Naive thymus-derived CD4-positive, alpha-beta T cell (primary cell): ENCODE results near the gene SRMS. TPM values are rescaled to one million over a fixed set of nuclear protein-coding genes. Genes with fewer than 3 reads are reported as not detected.

Experiments used
- ATAC-seq: fragments of 150-1000 bp; cut with Tn5 transposase; 2 replicates; pipeline ENCODE4 v1.10.0; 2021; ENCODE audit warnings: mild to moderate bottlenecking, moderate library complexity
- CTCF ChIA-PET: fragments of 350-600 bp; sonication (Branson Sonifier 250); formaldehyde crosslinking; loops from one replicate; lab custom pipeline; 2021; ENCODE audit warnings: antibody characterized with exemption; lab: Charles Lee
- POLR2A ChIA-PET: fragments of 350-600 bp; sonication (Branson Sonifier 250); formaldehyde crosslinking; loops from one replicate; lab custom pipeline; 2021; ENCODE audit warnings: antibody characterized with exemption, inconsistent platforms; lab: Charles Lee
- DNase-seq, 9 donors: peaks; one replicate each; pipeline versions ENCODE4 v3.0.0 to v3.0.0-alpha.2; 2020 to 2022; ENCODE audit warnings: mixed read lengths in 1 of 9
- H3K27ac ChIP-seq: one replicate; pipeline ENCODE4 v1.7.0; 2013; ENCODE audit warnings: mild to moderate bottlenecking, low read depth, low read length, moderate library complexity
- H3K27me3 ChIP-seq, 2 donors: one replicate each; pipeline ENCODE4 v1.7.0; 2013; ENCODE audit warnings: low read length in 2 of 2, mild to moderate bottlenecking in 2 of 2, moderate library complexity in 2 of 2; ENCODE audit not compliant: control insufficient read depth in 2 of 2, insufficient read depth in 2 of 2
- H3K36me3 ChIP-seq, 3 experiments: 1 replicate in 2 of 3; 2 replicates in 1 of 3; pipeline ENCODE4 v1.7.0; 2013; ENCODE audit warnings: low read length in 3 of 3, mild to moderate bottlenecking in 3 of 3, moderate library complexity in 1 of 3; ENCODE audit not compliant: insufficient read depth in 3 of 3, control insufficient read depth in 2 of 3
- H3K4me1 ChIP-seq, 2 donors: one replicate each; pipeline ENCODE4 v1.7.0; 2013; ENCODE audit warnings: low read length in 2 of 2, mild to moderate bottlenecking in 2 of 2, moderate library complexity in 1 of 2; ENCODE audit not compliant: control insufficient read depth in 2 of 2, insufficient read depth in 2 of 2
- H3K4me3 ChIP-seq: 2 replicates; pipeline ENCODE4 v1.7.0; 2013; ENCODE audit warnings: mild to moderate bottlenecking, low read length
- H3K9me3 ChIP-seq, 3 experiments: 1 replicate in 2 of 3; 2 replicates in 1 of 3; pipeline ENCODE4 v1.7.0; 2013; ENCODE audit warnings: low read length in 3 of 3; ENCODE audit not compliant: control insufficient read depth in 2 of 3
- H3K27ac Mint-ChIP-seq, 9 donors: one replicate each; pipeline ENCODE4 v1.8.0; 2020 to 2022; ENCODE audit warnings: mixed read lengths in 9 of 9, mild to moderate bottlenecking in 8 of 9, moderate library complexity in 5 of 9, inconsistent platforms in 2 of 9
- H3K27me3 Mint-ChIP-seq, 5 donors: one replicate each; pipeline ENCODE4 v1.8.0; 2021 to 2022; ENCODE audit warnings: mixed read lengths in 5 of 5, mild to moderate bottlenecking in 1 of 5
- H3K36me3 Mint-ChIP-seq, 5 donors: one replicate each; pipeline ENCODE4 v1.8.0; 2020 to 2022; ENCODE audit warnings: mixed read lengths in 5 of 5, mild to moderate bottlenecking in 3 of 5, inconsistent platforms in 1 of 5
- H3K4me1 Mint-ChIP-seq, 7 donors: one replicate each; pipeline ENCODE4 v1.8.0; 2020 to 2022; ENCODE audit warnings: mixed read lengths in 7 of 7, mild to moderate bottlenecking in 3 of 7, inconsistent platforms in 1 of 7
- H3K4me3 Mint-ChIP-seq, 10 donors: one replicate each; pipeline ENCODE4 v1.8.0; 2020 to 2022; ENCODE audit warnings: mild to moderate bottlenecking in 10 of 10, mixed read lengths in 10 of 10, moderate library complexity in 6 of 10, inconsistent platforms in 2 of 10
- H3K9me3 Mint-ChIP-seq, 11 donors: one replicate each; pipeline ENCODE4 v1.8.0; 2020 to 2022; ENCODE audit warnings: mixed read lengths in 11 of 11, mild to moderate bottlenecking in 4 of 11, inconsistent platforms in 1 of 11, moderate library complexity in 1 of 11
- intact Hi-C, 2 donors: fragments of 100-400 bp; cut with micrococcal nuclease; formaldehyde crosslinking; loops; one replicate each; pipeline ENCODE4 v1.15.1; 2023
- polyA plus RNA-seq, 2 donors: library from polyadenylated mRNA; unstranded; fragments of 300-500 nt; fragmentation: Illumina TruSeq; gene quantifications; one replicate each; pipeline ENCODE4 v1.2.3, GENCODE V29; 2021
- total RNA-seq, 6 experiments: library from RNA in 5 of 6; stranded (reverse) in 5 of 6; gene quantifications; 1 replicate in 5 of 6; 2 replicates in 1 of 6; pipeline ENCODE4 v1.2.3 and lab custom pipeline; 2021 to 2026

Gene SRMS
- total and polyA plus RNA-seq, 7 experiments from 2014 or later, result 0.24 TPM; not detected in 6

GRCh38 chr20:63536997-63537524 is 10.5 kb downstream of the SRMS start, which contains the start of gene PTK6:
Gene PTK6 (minus strand): TSS chr20:63537376. CDS start chr20:63537314, 62 bp downstream.
- DNase-seq (no peak), ATAC-seq (peak; percentile 14)
- peaks cover 2 to 11% (median 8%) of the 10 kb centered on the region in 7 donors for H3K4me1 Mint-ChIP-seq
- intact Hi-C loops, result loop anchor here (1.0 to 10.0 kb wide), 13 partner anchors 15 to 540 kb away; partner anchors contain the start of genes ARFRP1 (in 1 of the 2), C20orf204 (in 1 of the 2), LIME1 (in 1 of the 2) and PPDPF (in 1 of the 2)
- H3K27me3 Mint-ChIP-seq, result no peaks in the 10 kb centered on the region
- Histone ChIP-seq H3K27ac (peak within 1 kb of the TSS; percentile 83), H3K4me1 (peaks cover 15 to 21% of the 10 kb centered on the region in 2 donors), H3K4me3 (peak within 1 kb of the TSS; percentile 68), H3K27me3 (no peaks in the 10 kb centered on the region), H3K9me3 (no peaks in the 10 kb centered on the region), H3K36me3 (no peaks in the 10 kb centered on the region)
- no peaks in the 10 kb centered on the region for H3K36me3 Mint-ChIP-seq
- ChIA-PET CTCF (interaction anchor here (0.8 to 3.4 kb wide), 13 partner anchors 9 to 501 kb away, joined by 3 to 18 read pairs (median 5); partner anchors contain the start of genes ARFRP1, LIME1, PPDPF and ZGPAT), POLR2A (interaction anchor here (0.5 to 7.4 kb wide), 18 partner anchors 10 to 1349 kb away, joined by 3 to 89 read pairs (median 4); partner anchors contain the start of genes HELZ2, PPDPF and RTEL1)
- H3K27ac Mint-ChIP-seq, result peak within 1 kb of the TSS; percentile 42 to 91 (median 78)
- H3K4me3 Mint-ChIP-seq, result peak within 1 kb of the TSS; percentile 63 to 86 (median 75)
- no peaks in the 10 kb centered on the region for H3K9me3 Mint-ChIP-seq

- Mint-ChIP-seq H3K4me3 (peak overlapping the region in 3 of 10 donors; percentile 29 to 74 (median 35)), H3K27ac (peak overlapping the region in 4 of 9 donors; percentile 24 to 52 (median 40)), H3K27me3 (no peaks in the 10 kb centered on the region), H3K9me3 (peaks cover 0 to 2% (median 0%) of the 10 kb centered on the region in 11 donors), H3K36me3 (no peaks in the 10 kb centered on the region), H3K4me1 (peaks cover 6 to 13% (median 8%) of the 10 kb centered on the region in 7 donors)
- no peak for DNase-seq
- no peaks in the 10 kb centered on the region for H3K36me3 ChIP-seq
- ATAC-seq, result no peak
- H3K4me3 ChIP-seq, result no peak overlapping the region
- H3K9me3 ChIP-seq, result no peaks in the 10 kb centered on the region
- intact Hi-C loops, result loop anchor here (5.0 to 10.0 kb wide), 8 partner anchors 171 to 541 kb away; partner anchors contain the start of genes ARFRP1 (in 1 of the 2), C20orf204 (in 1 of the 2), LIME1 (in 1 of the 2) and RGS19 (in 1 of the 2)
- ChIA-PET POLR2A (interaction anchor here (0.8 to 7.4 kb wide), 5 partner anchors 9 to 105 kb away, joined by 3 to 89 read pairs (median 8); partner anchors contain the start of genes HELZ2 and PPDPF), CTCF (interaction anchor here (0.7 to 3.4 kb wide), 8 partner anchors 10 to 328 kb away, joined by 3 to 18 read pairs (median 4); partner anchors contain the start of genes ARFRP1, PPDPF and ZGPAT)
- peaks cover 15 to 21% of the 10 kb centered on the region in 2 donors for H3K4me1 ChIP-seq
- H3K27ac ChIP-seq, result no peak overlapping the region
- no peaks in the 10 kb centered on the region for H3K27me3 ChIP-seq
Measured at GRCh38 chr20:63536241-63536977, 11.1 kb downstream of the SRMS start.

DNA sequence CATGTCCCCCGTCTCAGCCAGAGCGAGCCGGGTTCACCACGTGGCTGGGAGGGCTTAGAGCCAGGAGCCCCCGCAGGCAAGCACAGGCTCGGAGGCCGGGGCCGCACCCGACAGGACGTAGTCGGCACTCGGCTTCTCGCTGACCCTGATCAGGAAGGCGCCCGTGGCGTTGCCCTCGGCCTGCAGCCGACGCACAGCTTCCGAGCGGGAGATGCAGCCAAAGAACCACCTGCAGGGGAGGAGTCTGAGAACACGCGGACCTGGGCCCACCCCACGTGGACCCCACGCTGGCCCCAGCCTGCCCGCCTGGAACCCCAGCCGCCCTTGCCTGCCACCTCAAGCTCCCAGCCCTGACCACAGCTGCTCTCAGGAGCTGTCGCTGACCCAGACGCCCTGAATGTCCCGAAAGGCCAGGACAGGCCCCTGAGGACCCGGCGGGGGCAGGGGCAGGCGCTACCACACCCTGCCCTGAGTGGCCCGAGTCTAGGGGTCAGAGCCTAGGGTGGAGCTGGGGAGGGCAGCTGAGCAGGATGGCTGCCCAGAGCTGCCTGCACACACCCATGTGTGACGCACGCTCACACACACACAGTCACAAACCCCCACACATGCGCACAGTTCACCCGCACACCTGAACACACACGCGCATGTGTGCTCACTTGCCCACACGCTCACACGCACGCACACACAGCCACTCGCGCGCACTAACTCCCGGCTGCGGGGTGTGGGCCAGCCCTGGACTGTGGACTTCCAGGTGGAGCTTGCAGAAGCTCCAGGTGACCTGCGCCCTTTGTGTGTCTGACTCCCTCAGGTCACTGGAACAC is 12.5 kb downstream of the SRMS start:
- H3K9me3 Mint-ChIP-seq, result peaks cover 0 to 2% (median 0%) of the 10 kb centered on the region in 11 donors
- Histone ChIP-seq H3K27me3 (no peaks in the 10 kb centered on the region), H3K36me3 (no peaks in the 10 kb centered on the region), H3K4me1 (peaks cover 15 to 21% of the 10 kb centered on the region in 2 donors), H3K4me3 (no peak overlapping the region), H3K9me3 (no peaks in the 10 kb centered on the region), H3K27ac (no peak overlapping the region)
- H3K4me1 Mint-ChIP-seq, result peaks cover 6 to 13% (median 8%) of the 10 kb centered on the region in 7 donors
- no peaks in the 10 kb centered on the region for H3K27me3 Mint-ChIP-seq
- H3K36me3 Mint-ChIP-seq, result no peaks in the 10 kb centered on the region
- DNase-seq (no peak), ATAC-seq (no peak)
- intact Hi-C loops, result loop anchor here (5.0 to 10.0 kb wide), 8 partner anchors 172 to 542 kb away; partner anchors contain the start of genes ARFRP1 (in 1 of the 2), C20orf204 (in 1 of the 2), LIME1 (in 1 of the 2) and RGS19 (in 1 of the 2)
- H3K4me3 Mint-ChIP-seq, result no peak overlapping the region
- CTCF ChIA-PET, result interaction anchor here (0.6 kb wide), 1 partner anchor 247 kb away, joined by 3 read pairs; no protein-coding TSS in a partner anchor
- H3K27ac Mint-ChIP-seq, result peak overlapping the region in 2 of 9 donors; percentile 52 to 62
- POLR2A ChIA-PET, result interaction anchor here (7.4 kb wide), 1 partner anchor 13 kb away, joined by 89 read pairs; the partner anchor contains the start of gene PPDPF

DNA sequence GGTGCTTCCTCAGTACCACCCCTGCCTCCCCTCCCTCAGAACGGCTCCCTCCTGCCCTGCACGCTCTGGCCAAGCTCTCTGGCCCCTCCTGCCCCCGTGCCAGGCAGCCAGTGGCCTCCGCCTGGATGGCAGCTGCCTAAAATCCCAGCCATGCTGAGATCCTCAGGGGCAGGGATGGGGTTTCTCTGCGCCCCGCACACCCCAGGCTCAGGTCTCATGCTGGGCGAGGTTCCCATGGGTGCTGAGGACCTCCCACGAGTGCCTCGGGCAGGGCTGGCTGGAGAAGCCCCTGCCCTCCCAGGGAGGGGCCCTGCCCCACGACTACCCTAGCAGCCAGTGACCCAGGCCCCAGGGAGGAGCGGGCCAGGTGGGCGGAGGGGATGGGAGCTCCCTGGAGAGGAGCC is 13.1 kb downstream of the SRMS start:
- no peaks in the 10 kb centered on the region for H3K9me3 ChIP-seq
- peaks cover 6 to 13% (median 8%) of the 10 kb centered on the region in 7 donors for H3K4me1 Mint-ChIP-seq
- DNase-seq (no peak), ATAC-seq (no peak)
- no peak overlapping the region for H3K4me3 ChIP-seq
- H3K4me3 Mint-ChIP-seq, result no peak overlapping the region
- no peak overlapping the region for H3K27ac ChIP-seq
- no peaks in the 10 kb centered on the region for H3K36me3 Mint-ChIP-seq
- no peaks in the 10 kb centered on the region for H3K27me3 ChIP-seq
- CTCF ChIA-PET, result no interaction called here
- H3K36me3 ChIP-seq, result no peaks in the 10 kb centered on the region
- H3K4me1 ChIP-seq, result peaks cover 15 to 21% of the 10 kb centered on the region in 2 donors
- H3K27ac Mint-ChIP-seq, result no peak overlapping the region
- intact Hi-C loops, result loop anchor here in 1 of 2 donors (10.0 kb wide), 1 partner anchor 530 kb away; the partner anchor contains the start of gene TCEA2
- H3K9me3 Mint-ChIP-seq, result peaks cover 0 to 2% (median 0%) of the 10 kb centered on the region in 11 donors
- no peaks in the 10 kb centered on the region for H3K27me3 Mint-ChIP-seq
- POLR2A ChIA-PET, result interaction anchor here (7.4 kb wide), 1 partner anchor 12 kb away, joined by 89 read pairs; the partner anchor contains the start of gene PPDPF

DNA sequence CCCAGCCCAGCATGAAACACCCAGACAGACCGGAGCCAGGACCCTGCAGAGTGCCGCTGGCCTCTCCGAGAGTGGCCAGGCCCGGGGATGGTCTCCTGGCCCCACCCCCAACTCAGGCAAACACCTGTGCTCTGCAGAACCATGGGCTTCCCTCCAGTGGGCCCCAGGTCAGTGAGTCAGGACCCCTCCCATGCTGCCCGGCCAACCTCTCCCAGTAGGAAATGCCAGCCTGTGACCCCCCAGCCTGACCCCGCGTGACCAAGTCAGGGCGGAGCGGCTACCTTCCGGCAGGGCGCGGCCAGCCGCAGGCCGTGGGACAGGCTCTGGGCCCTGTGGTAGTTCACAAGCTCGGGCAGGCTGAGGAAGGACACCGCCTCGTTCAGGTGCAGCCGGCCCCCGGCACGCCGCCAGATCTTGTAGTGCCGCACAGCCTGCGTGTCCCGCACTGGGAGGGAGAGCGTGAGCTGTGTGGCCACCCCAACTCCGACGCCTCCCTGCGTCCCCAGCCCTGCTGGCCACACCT is 13.6 kb downstream of the SRMS start:
- intact Hi-C loops, result loop anchor here in 1 of 2 donors (10.0 kb wide), 1 partner anchor 531 kb away; the partner anchor contains the start of gene TCEA2
- Histone ChIP-seq H3K9me3 (no peaks in the 10 kb centered on the region), H3K36me3 (no peaks in the 10 kb centered on the region), H3K27ac (no peak overlapping the region), H3K4me3 (no peak overlapping the region), H3K4me1 (peaks cover 14 to 16% of the 10 kb centered on the region in 2 donors), H3K27me3 (no peaks in the 10 kb centered on the region)
- ChIA-PET POLR2A (interaction anchor here (7.4 kb wide), 1 partner anchor 11 kb away, joined by 89 read pairs; the partner anchor contains the start of gene PPDPF), CTCF (no interaction called here)
- Mint-ChIP-seq H3K27me3 (no peaks in the 10 kb centered on the region), H3K36me3 (no peaks in the 10 kb centered on the region), H3K27ac (no peak overlapping the region), H3K9me3 (peaks cover 0 to 2% (median 0%) of the 10 kb centered on the region in 11 donors), H3K4me3 (no peak overlapping the region), H3K4me1 (peaks cover 6 to 13% (median 7%) of the 10 kb centered on the region in 7 donors)
- DNase-seq (peak in 1 of 9 donors; percentile 8), ATAC-seq (no peak)
